Subcutaneous adipose tissue (tissue), 4 donors: Measurements from ENCODE around the gene GABRA1. TPM values are rescaled to one million over a fixed set of nuclear protein-coding genes. Genes with fewer than 3 reads are reported as not detected.

Experiments
- CTCF ChIP-seq: fragments of 450-650 bp; IDR thresholded peaks from one replicate; pipeline ENCODE4 v1.5.1; 2016; ENCODE audit warnings: low read depth, mild to moderate bottlenecking, control low read depth, antibody characterized with exemption, moderate library complexity
- total RNA-seq, 4 donors: library from RNA; depleted of rRNA; stranded (reverse); fragments of >200 nt; gene quantifications; one replicate each; pipeline ENCODE4 v1.1.0, GENCODE V29; 2016

The GABRA1 gene
- total RNA-seq = not detected

DNA sequence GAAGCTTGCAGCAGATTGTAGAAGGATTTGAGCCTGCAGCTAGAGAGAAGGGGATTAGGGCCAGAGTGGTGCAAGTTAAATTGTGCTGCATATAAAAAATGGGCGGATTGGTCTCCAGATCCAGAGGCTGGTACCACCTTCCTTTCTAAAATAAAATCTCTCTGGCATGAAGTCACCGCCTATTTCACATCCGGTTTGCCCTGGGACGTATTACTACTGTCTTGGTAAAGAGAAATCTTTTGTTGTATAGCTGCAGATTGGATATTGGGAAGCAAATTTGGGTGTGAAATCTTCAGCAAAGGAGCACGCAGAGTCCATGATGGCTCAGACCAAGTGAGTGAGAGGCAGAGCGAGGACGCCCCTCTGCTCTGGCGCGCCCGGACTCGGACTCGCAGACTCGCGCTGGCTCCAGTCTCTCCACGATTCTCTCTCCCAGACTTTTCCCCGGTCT is at the start of gene GABRA1:
GABRA1 (plus strand) TSS at position 180 of the 451 bp plus-strand sequence. CDS start 2,691 bp downstream, outside the sequence.
- no peak for TF ChIP-seq CTCF

DNA sequence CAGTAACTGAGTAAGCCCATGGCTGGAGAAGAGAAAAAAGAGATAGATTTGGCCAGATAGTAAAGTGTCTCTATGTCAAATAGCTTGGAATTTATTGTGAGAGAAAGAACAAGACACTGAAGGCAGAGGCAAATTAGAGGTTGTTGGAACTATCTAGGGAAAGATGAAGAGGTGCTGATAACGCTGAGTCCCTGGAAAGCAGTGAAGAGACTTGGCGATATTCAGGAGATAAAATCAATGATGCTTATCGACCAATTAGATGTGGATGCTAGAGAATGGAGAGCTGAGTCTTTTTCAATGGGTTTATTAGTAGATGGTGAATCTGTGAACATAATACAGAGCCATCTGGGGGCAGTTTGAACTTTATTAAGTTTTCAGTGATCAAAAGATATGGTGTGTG is 48.6 kb upstream of the GABRA1 start:
- no peak for TF ChIP-seq CTCF

GRCh38 chr5:161804263-161804662 is 43.7 kb upstream of the GABRA1 start:
- TF ChIP-seq CTCF = no peak

DNA sequence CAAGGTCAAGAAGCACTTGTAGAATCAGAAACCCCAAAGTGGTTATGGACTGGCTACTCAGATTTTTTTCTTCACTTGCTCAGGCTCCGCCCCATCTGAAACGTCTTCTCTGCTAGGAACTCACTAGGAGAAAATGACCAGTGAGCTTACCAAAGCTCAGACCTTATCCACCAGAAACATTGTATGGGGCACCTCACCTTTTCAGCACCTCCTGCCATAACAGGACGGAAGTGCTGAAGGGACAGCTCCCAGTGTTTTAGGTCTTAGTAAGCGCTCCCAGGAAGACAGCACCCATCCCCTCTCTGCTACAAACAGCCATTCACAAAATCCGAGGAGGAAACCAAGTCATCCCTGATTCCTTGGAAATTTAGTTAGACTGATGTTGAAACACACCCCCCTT is 1.2 kb upstream of the GABRA1 start:
- TF ChIP-seq CTCF = no peak

DNA sequence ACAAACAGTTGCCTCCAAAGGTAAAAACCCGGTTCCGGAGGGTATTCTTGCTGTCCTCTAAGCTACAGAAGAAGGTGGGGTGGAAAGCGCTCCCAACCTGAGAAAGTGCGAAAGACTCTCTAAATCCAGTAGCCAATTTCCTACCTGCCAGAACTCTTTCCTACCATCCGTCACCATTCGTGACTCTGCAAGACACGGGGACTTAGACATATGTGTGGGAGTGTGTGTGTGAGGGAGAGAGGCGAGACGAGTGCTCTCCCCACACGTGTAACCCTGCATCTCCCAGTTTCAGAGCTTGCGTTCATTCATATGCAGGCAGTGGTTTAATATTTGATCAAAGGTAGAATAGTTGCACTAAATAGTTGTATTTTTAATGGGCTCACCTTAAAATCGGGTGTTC is 473 bp upstream of the GABRA1 start:
- no peak for TF ChIP-seq CTCF

GRCh38 chr5:161850491-161850890 is 2.6 kb downstream of the GABRA1 start:
- no peak for TF ChIP-seq CTCF

GRCh38 chr5:161851691-161852299 is 3.9 kb downstream of the GABRA1 start:
- no peak for TF ChIP-seq CTCF
